Spleen (tissue), 11 donors: ENCODE data around the gene PQBP1. TPM values are rescaled to one million over a fixed set of nuclear protein-coding genes. Genes with fewer than 3 reads are reported as not detected.

Experiments used
- DNase-seq: peaks from one replicate; pipeline ENCODE4 v3.0.0-alpha.2; 2020
- H3K27ac ChIP-seq, 8 donors: fragments of 200-600 bp; sonication (generic) in 7 of 8; 1 replicate in 4 of 8; 2 replicates in 4 of 8; pipeline versions ENCODE4 v1.5.0 to v1.8.0; 2016 to 2021; ENCODE audit warnings: inconsistent platforms in 4 of 8, mild to moderate bottlenecking in 4 of 8, moderate library complexity in 1 of 8
- H3K27me3 ChIP-seq, 7 donors: fragments of 200-600 bp; sonication (generic) in 6 of 7; replicated peaks in 1 of 7; 1 replicate in 4 of 7; 2 replicates in 3 of 7; pipeline versions ENCODE4 v1.5.0 to v1.8.0; 2016 to 2021; ENCODE audit warnings: inconsistent platforms in 3 of 7, mild to moderate bottlenecking in 1 of 7
- H3K36me3 ChIP-seq, 6 donors: fragments of 200-600 bp; sonication (generic) in 5 of 6; 1 replicate in 4 of 6; 2 replicates in 2 of 6; pipeline versions ENCODE4 v1.5.0 to v1.8.0; 2016 to 2021; ENCODE audit warnings: inconsistent platforms in 2 of 6
- H3K4me1 ChIP-seq, 6 donors: fragments of 200-600 bp; sonication (generic) in 5 of 6; 1 replicate in 3 of 6; 2 replicates in 3 of 6; pipeline versions ENCODE4 v1.5.0 to v1.8.0; 2016 to 2021; ENCODE audit warnings: inconsistent platforms in 3 of 6
- H3K4me3 ChIP-seq, 8 donors: fragments of 200-600 bp; sonication (generic) in 7 of 8; 1 replicate in 4 of 8; 2 replicates in 4 of 8; pipeline versions ENCODE4 v1.5.0 to v1.8.0; 2016 to 2021; ENCODE audit warnings: inconsistent platforms in 4 of 8, mild to moderate bottlenecking in 4 of 8, moderate library complexity in 2 of 8
- H3K9me3 ChIP-seq, 8 donors: fragments of 200-600 bp; sonication (generic) in 7 of 8; 1 replicate in 4 of 8; 2 replicates in 4 of 8; pipeline versions ENCODE4 v1.5.0 to v1.8.0; 2016 to 2021; ENCODE audit warnings: inconsistent platforms in 4 of 8
- CTCF ChIP-seq, 11 experiments: fragments of 200-600 bp in 7 of 11; fragments of 450-650 bp in 4 of 11; sonication (generic) in 4 of 11; IDR thresholded peaks in 8 of 11; conservative IDR thresholded peaks in 3 of 11; 1 replicate in 7 of 11; 2 replicates in 4 of 11; pipeline versions ENCODE4 v1.4.0 to v1.8.0; 2016 to 2021; ENCODE audit warnings: antibody characterized with exemption in 11 of 11, inconsistent platforms in 4 of 11, mild to moderate bottlenecking in 1 of 11
- POLR2A ChIP-seq, 3 donors: fragments of 450-650 bp; IDR thresholded peaks; one replicate each; pipeline ENCODE4 v1.5.1; 2017; ENCODE audit warnings: antibody characterized with exemption in 3 of 3, mild to moderate bottlenecking in 1 of 3
- POLR2AphosphoS5 ChIP-seq, 3 donors: sonication (generic); formaldehyde crosslinking; IDR thresholded peaks; one replicate each; pipeline ENCODE4 v1.5.1; 2017; ENCODE audit warnings: antibody characterized with exemption in 3 of 3
- WGBS, 5 donors: extraction: QIAGEN DNeasy Blood & Tissue Kit in 3 of 5; methylation state at CpG; one replicate each; pipeline versions ENCODE4 v1.1.5 to v1.1.7; 2013 to 2018; 5-methylcytosine and 5-hydroxymethylcytosine counted together
- intact Hi-C: fragments of 100-400 bp; cut with DNase I; formaldehyde crosslinking; loops from one replicate; pipeline ENCODE4 v1.15.0; 2023; ENCODE audit warnings: low total_unique reads
- polyA plus RNA-seq, 3 donors: library from polyadenylated mRNA; stranded (reverse); fragments of 200-250 nt; gene quantifications; one replicate each; pipeline ENCODE4 v1.2.1, GENCODE V29; 2013
- total RNA-seq, 7 donors: library from RNA; depleted of rRNA in 3 of 7; stranded (reverse); fragments of >200 nt in 3 of 7; fragmentation: NEBNext Ultra II Directional in 4 of 7; extraction: Animal tissue kit (Norgen Biotek cat#: 25700) in 4 of 7; gene quantifications; one replicate each; pipeline versions ENCODE4 v1.1.0 to v1.2.1, GENCODE V29; 2016 to 2021
- donor health status: healthy with polysubstance abuse.
- donor health status: DM: no; HTN: no; CAD: no; lungs with moderate emphysema.
- donor health status: DM: no; HTN: no; CAD: no.
- donor health status: Bipolar disorder and iron deficiency.
- donor health status: healthy.
- donor health status: DM: no; HTN: no; CAD: no.
- donor health status: DM: yes; HTN: yes; CAD: no.

PQBP1 gene
- total and polyA plus RNA-seq, 10 donors, result 53.5 to 97.3 (median 70.9) TPM

GRCh38 chrX:48919360-48919841 lies 21.7 kb downstream of the PQBP1 start:
- Histone ChIP-seq H3K4me1 (peaks cover 0 to 66% (median 40%) of the 10 kb centered on the region in 6 donors), H3K4me3 (peak overlapping the region; percentile 19 to 91 (median 67)), H3K27me3 (no peaks in the 10 kb centered on the region), H3K9me3 (no peaks in the 10 kb centered on the region), H3K27ac (peak overlapping the region; percentile 40 to 95 (median 90)), H3K36me3 (peaks cover 0 to 53% (median 22%) of the 10 kb centered on the region in 6 donors)
- no peak for DNase-seq
- intact Hi-C loops, result no loop called here
- no peak for TF ChIP-seq CTCF (IDR thresholded peaks at IDR 0.05 in 8 of 11, conservative IDR thresholded peaks at IDR 0.05 in 3 of 11)
- no peak for TF ChIP-seq POLR2AphosphoS5 (IDR thresholded peaks at IDR 0.05)
- peak in 1 of 3 donors; percentile 6 for TF ChIP-seq POLR2A (IDR thresholded peaks at IDR 0.05)
- WGBS, 5 donors, result 0 to 61% (median 2%) methylated on average over 1 to 15 of the region's 15 CpGs

GRCh38 chrX:48919947-48920717 lies 22.4 kb downstream of the PQBP1 start:
- WGBS, 5 donors, result 24 to 49% (median 34%) methylated on average over 7 to 8 of the region's 8 CpGs
- intact Hi-C loops, result no loop called here
- peak in 1 of 3 donors; percentile 47 for TF ChIP-seq POLR2AphosphoS5 (IDR thresholded peaks at IDR 0.05)
- TF ChIP-seq POLR2A (IDR thresholded peaks at IDR 0.05), result no peak
- no peak for TF ChIP-seq CTCF (IDR thresholded peaks at IDR 0.05 in 8 of 11, conservative IDR thresholded peaks at IDR 0.05 in 3 of 11)
- DNase-seq, result no peak
- Histone ChIP-seq H3K4me1 (peaks cover 0 to 59% (median 35%) of the 10 kb centered on the region in 6 donors), H3K9me3 (no peaks in the 10 kb centered on the region), H3K4me3 (peak overlapping the region in 7 of 8 donors; percentile 55 to 91 (median 69)), H3K27me3 (no peaks in the 10 kb centered on the region), H3K27ac (peak overlapping the region in 7 of 8 donors; percentile 82 to 95 (median 93)), H3K36me3 (peaks cover 0 to 53% (median 21%) of the 10 kb centered on the region in 6 donors)

GRCh38 chrX:48920718-48921104 lies 23.0 kb downstream of the PQBP1 start:
- Histone ChIP-seq H3K4me3 (peak overlapping the region in 1 of 8 donors; percentile 91), H3K27ac (peak overlapping the region in 6 of 8 donors; percentile 87 to 95 (median 93)), H3K9me3 (no peaks in the 10 kb centered on the region), H3K4me1 (peaks cover 0 to 56% (median 30%) of the 10 kb centered on the region in 6 donors), H3K36me3 (peaks cover 0 to 53% (median 21%) of the 10 kb centered on the region in 6 donors), H3K27me3 (no peaks in the 10 kb centered on the region)
- intact Hi-C loops, result no loop called here
- TF ChIP-seq POLR2A (IDR thresholded peaks at IDR 0.05) (no peak), CTCF (IDR thresholded peaks at IDR 0.05 in 8 of 11, conservative IDR thresholded peaks at IDR 0.05 in 3 of 11) (no peak), POLR2AphosphoS5 (IDR thresholded peaks at IDR 0.05) (no peak)
- 73 to 88% (median 83%) methylated on average over 4 of the region's 4 CpGs for WGBS, 5 donors
- no peak for DNase-seq

- 91 to 94% (median 93%) methylated on average over 12 to 13 of the region's 13 CpGs; no CpG with 5 or more reads in 1 of the 5 donors for WGBS, 5 donors
- TF ChIP-seq POLR2AphosphoS5 (IDR thresholded peaks at IDR 0.05), result peak in 2 of 3 donors; percentile 25 to 40
- TF ChIP-seq CTCF (IDR thresholded peaks at IDR 0.05 in 8 of 11, conservative IDR thresholded peaks at IDR 0.05 in 3 of 11), result no peak
- no peak for TF ChIP-seq POLR2A (IDR thresholded peaks at IDR 0.05)
- DNase-seq, result no peak
- Histone ChIP-seq H3K4me3 (no peak overlapping the region), H3K9me3 (no peaks in the 10 kb centered on the region), H3K4me1 (peaks cover 0 to 59% (median 17%) of the 10 kb centered on the region in 6 donors), H3K27ac (peak overlapping the region in 2 of 8 donors; percentile 13 to 95), H3K27me3 (no peaks in the 10 kb centered on the region), H3K36me3 (peaks cover 0 to 55% (median 21%) of the 10 kb centered on the region in 6 donors)
- intact Hi-C loops, result no loop called here
Measured at GRCh38 chrX:48923771-48924170, 26.0 kb downstream of the PQBP1 start.
